ENCODE data around the gene JMJD4. TPM values are rescaled to one million over a fixed set of nuclear protein-coding genes. Genes with fewer than 3 reads are reported as not detected.

The JMJD4 gene
- total RNA-seq, 1 donor, result 26.8 TPM

- no peak overlapping the region for H3K4me3 ChIP-seq (ENCODE audit: low read depth, low read length)
- no peak for DNase-seq (ENCODE audit: low read depth)
- TF ChIP-seq, protein P1, sequence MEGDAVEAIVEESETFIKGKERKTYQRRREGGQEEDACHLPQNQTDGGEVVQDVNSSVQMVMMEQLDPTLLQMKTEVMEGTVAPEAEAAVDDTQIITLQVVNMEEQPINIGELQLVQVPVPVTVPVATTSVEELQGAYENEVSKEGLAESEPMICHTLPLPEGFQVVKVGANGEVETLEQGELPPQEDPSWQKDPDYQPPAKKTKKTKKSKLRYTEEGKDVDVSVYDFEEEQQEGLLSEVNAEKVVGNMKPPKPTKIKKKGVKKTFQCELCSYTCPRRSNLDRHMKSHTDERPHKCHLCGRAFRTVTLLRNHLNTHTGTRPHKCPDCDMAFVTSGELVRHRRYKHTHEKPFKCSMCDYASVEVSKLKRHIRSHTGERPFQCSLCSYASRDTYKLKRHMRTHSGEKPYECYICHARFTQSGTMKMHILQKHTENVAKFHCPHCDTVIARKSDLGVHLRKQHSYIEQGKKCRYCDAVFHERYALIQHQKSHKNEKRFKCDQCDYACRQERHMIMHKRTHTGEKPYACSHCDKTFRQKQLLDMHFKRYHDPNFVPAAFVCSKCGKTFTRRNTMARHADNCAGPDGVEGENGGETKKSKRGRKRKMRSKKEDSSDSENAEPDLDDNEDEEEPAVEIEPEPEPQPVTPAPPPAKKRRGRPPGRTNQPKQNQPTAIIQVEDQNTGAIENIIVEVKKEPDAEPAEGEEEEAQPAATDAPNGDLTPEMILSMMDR (IDR thresholded peaks at IDR 0.05; ENCODE audit: insufficient read depth, low read length), result no peak
These were observed 39.1 kb upstream of the JMJD4 start for GRCh38 chr1:227774051-227774731.

GRCh38 chr1:227773558-227773957 lies 38.5 kb upstream of the JMJD4 start:
- DNase-seq (ENCODE audit: low read depth), result no peak
- no peak overlapping the region for H3K4me3 ChIP-seq (ENCODE audit: low read depth, low read length)
- TF ChIP-seq, protein P1 (IDR thresholded peaks at IDR 0.05; ENCODE audit: insufficient read depth, low read length), result no peak

DNA sequence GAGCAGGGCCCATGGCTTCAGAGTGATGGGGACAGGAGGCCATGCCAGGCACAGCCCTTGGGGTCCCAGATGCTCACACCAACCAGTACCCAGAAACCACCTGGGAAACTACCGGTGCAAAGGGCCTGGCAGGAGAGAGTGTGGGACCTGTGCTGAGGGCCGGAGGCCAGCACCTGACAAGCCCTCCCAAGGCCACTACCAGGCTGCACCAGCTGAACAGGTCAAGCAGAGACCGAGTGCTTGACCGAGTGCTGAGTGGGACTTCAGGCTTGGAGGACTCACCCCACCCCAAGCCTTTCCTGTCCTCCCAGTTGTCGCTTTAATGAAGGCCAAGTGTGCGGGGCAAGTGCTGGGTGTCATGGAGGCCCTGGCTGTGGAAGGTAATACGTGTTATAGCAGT lies 36.7 kb upstream of the JMJD4 start:
- H3K4me3 ChIP-seq (ENCODE audit: low read depth, low read length), result no peak overlapping the region
- no peak for DNase-seq (ENCODE audit: low read depth)
- TF ChIP-seq, protein P1 (IDR thresholded peaks at IDR 0.05; ENCODE audit: insufficient read depth, low read length), result no peak

- no peak for DNase-seq (ENCODE audit: low read depth)
- TF ChIP-seq, protein P1 (IDR thresholded peaks at IDR 0.05; ENCODE audit: insufficient read depth, low read length), result no peak
These were observed 36.2 kb upstream of the JMJD4 start for GRCh38 chr1:227771326-227771725.

GRCh38 chr1:227770812-227771211 lies 35.7 kb upstream of the JMJD4 start:
- H3K4me3 ChIP-seq (ENCODE audit: low read depth, low read length), result no peak overlapping the region
- no peak for DNase-seq (ENCODE audit: low read depth)
- TF ChIP-seq, protein P1 (IDR thresholded peaks at IDR 0.05; ENCODE audit: insufficient read depth, low read length), result no peak

More at GRCh38 chr1:227771326-227771725, 36.2 kb upstream of the JMJD4 start:
- no peak overlapping the region for H3K4me3 ChIP-seq (ENCODE audit: low read depth, low read length)

- DNase-seq (ENCODE audit: low read depth), result no peak
- TF ChIP-seq, protein P1 (IDR thresholded peaks at IDR 0.05; ENCODE audit: insufficient read depth, low read length), result no peak
- H3K4me3 ChIP-seq (ENCODE audit: low read depth, low read length), result no peak overlapping the region
These were observed 34.9 kb upstream of the JMJD4 start for GRCh38 chr1:227769936-227770494.

All from fibroblast of the aortic adventitia (primary cell).